Loucy (cell line): ENCODE measurements around the gene GEMIN5.
"Not testable (repeated sequence)": the region's sequence is repeated elsewhere in the genome, so short reads cannot be mapped to it uniquely, and the experiment has no call there.

ENCODE experiments used
- H2AFZ ChIP-seq: fragments of 200-600 bp; sonication (generic); 2 replicates; pipeline ENCODE4 v1.6.0; 2016; ENCODE audit warnings: antibody characterized with exemption, mild to moderate bottlenecking, low read length, moderate library complexity
- H3F3A ChIP-seq: fragments of 200-600 bp; 2 replicates; pipeline ENCODE4 v1.6.0; 2016; ENCODE audit warnings: antibody characterized with exemption, low read depth, mild to moderate bottlenecking
- H3K27me3 ChIP-seq: fragments of 200-600 bp; sonication (generic); 2 replicates; pipeline ENCODE4 v1.6.1; 2014; ENCODE audit warnings: low read length, mild to moderate bottlenecking; ENCODE audit not compliant: insufficient read depth, poor library complexity, severe bottlenecking
- H3K36me3 ChIP-seq: fragments of 200-600 bp; sonication (generic); 2 replicates; pipeline ENCODE4 v1.6.1; 2016; ENCODE audit warnings: low read length; ENCODE audit not compliant: insufficient read depth
- H3K4me1 ChIP-seq: fragments of 200-600 bp; sonication (generic); 2 replicates; pipeline ENCODE4 v1.5.1; 2014; ENCODE audit warnings: low read length, mild to moderate bottlenecking; ENCODE audit not compliant: insufficient read depth, poor library complexity, severe bottlenecking
- H3K4me2 ChIP-seq: fragments of 200-600 bp; sonication (generic); 2 replicates; pipeline ENCODE4 v1.6.0; 2014; ENCODE audit warnings: antibody characterized with exemption, low read length, low read depth, mild to moderate bottlenecking; ENCODE audit not compliant: poor library complexity, severe bottlenecking
- H3K4me3 ChIP-seq: fragments of 200-600 bp; sonication (generic); 2 replicates; pipeline ENCODE4 v1.5.1; 2014; ENCODE audit warnings: low read length, mild to moderate bottlenecking, mixed read lengths; ENCODE audit not compliant: poor library complexity, severe bottlenecking
- H3K79me2 ChIP-seq: fragments of 200-600 bp; sonication (generic); 2 replicates; pipeline ENCODE4 v1.6.1; 2014; ENCODE audit warnings: low read length; ENCODE audit not compliant: insufficient read depth
- H3K9ac ChIP-seq: fragments of 200-600 bp; sonication (generic); 2 replicates; pipeline ENCODE4 v1.6.0; 2014; ENCODE audit warnings: mild to moderate bottlenecking, low read depth, low read length, moderate library complexity; ENCODE audit not compliant: poor library complexity, severe bottlenecking
- H3K9me2 ChIP-seq: fragments of 200-600 bp; sonication (generic); replicated peaks from 2 replicates; pipeline ENCODE4 v1.6.1; 2016; ENCODE audit warnings: low read depth, low read length, mixed read lengths
- H3K9me3 ChIP-seq: fragments of 200-600 bp; sonication (generic); 2 replicates; pipeline ENCODE4 v1.6.1; 2014; ENCODE audit warnings: mild to moderate bottlenecking, antibody characterized with exemption, low read length, low read depth; ENCODE audit not compliant: insufficient read depth
- H4K20me1 ChIP-seq: fragments of 200-600 bp; sonication (generic); 2 replicates; pipeline ENCODE4 v1.6.0; 2014; ENCODE audit warnings: antibody characterized with exemption, low read length, mild to moderate bottlenecking; ENCODE audit not compliant: insufficient read depth, poor library complexity, severe bottlenecking
- EZH2phosphoT487 ChIP-seq: fragments of 200-600 bp; IDR thresholded peaks from 2 replicates; pipeline ENCODE4 v1.6.1; 2018; ENCODE audit warnings: antibody characterized with exemption, mild to moderate bottlenecking, moderate library complexity, borderline replicate concordance
- TF ChIP-seq, protein P1 (sequence below): fragments of 200-600 bp; sonication (generic); conservative IDR thresholded peaks from 2 replicates; pipeline ENCODE4 v1.5.1; 2014; ENCODE audit warnings: mild to moderate bottlenecking, antibody characterized with exemption, low read length

Gene GEMIN5

DNA sequence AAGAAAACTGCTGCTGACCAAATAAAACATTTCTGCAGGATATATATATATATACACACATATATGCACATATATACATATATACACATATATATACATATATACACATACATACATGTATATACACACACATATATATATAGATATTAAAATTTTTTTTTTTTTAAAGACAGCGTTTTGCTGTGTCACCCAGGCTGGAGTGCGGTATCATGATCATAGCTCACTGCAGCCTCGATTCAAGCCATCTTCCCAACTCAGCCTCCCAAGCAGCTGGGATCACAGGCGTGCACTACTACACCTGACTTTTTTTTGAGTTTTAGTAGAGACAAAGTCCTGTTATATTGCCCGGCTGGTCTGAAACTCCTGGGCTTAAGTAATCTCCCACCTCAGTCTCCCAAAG, 5.5 kb upstream of the GEMIN5 start:
- H3K79me2 ChIP-seq, result peaks cover 44% of the 10 kb centered on the region
- H3F3A ChIP-seq, result no peaks in the 10 kb centered on the region
- no peaks in the 10 kb centered on the region for H3K9me2 ChIP-seq
- H3K9me3 ChIP-seq, result no peaks in the 10 kb centered on the region
- no peak overlapping the region for H3K4me2 ChIP-seq
- H3K4me1 ChIP-seq, result peaks cover 6% of the 10 kb centered on the region
- no peaks in the 10 kb centered on the region for H3K27me3 ChIP-seq
- no peak overlapping the region for H2AFZ ChIP-seq
- no peak for TF ChIP-seq EZH2phosphoT487
- TF ChIP-seq, protein P1, sequence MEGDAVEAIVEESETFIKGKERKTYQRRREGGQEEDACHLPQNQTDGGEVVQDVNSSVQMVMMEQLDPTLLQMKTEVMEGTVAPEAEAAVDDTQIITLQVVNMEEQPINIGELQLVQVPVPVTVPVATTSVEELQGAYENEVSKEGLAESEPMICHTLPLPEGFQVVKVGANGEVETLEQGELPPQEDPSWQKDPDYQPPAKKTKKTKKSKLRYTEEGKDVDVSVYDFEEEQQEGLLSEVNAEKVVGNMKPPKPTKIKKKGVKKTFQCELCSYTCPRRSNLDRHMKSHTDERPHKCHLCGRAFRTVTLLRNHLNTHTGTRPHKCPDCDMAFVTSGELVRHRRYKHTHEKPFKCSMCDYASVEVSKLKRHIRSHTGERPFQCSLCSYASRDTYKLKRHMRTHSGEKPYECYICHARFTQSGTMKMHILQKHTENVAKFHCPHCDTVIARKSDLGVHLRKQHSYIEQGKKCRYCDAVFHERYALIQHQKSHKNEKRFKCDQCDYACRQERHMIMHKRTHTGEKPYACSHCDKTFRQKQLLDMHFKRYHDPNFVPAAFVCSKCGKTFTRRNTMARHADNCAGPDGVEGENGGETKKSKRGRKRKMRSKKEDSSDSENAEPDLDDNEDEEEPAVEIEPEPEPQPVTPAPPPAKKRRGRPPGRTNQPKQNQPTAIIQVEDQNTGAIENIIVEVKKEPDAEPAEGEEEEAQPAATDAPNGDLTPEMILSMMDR, result no peak
- H4K20me1 ChIP-seq, result peaks cover 10% of the 10 kb centered on the region
- H3K36me3 ChIP-seq, result no peaks in the 10 kb centered on the region
- H3K9ac ChIP-seq, result no peak overlapping the region
- H3K4me3 ChIP-seq, result no peak overlapping the region

DNA sequence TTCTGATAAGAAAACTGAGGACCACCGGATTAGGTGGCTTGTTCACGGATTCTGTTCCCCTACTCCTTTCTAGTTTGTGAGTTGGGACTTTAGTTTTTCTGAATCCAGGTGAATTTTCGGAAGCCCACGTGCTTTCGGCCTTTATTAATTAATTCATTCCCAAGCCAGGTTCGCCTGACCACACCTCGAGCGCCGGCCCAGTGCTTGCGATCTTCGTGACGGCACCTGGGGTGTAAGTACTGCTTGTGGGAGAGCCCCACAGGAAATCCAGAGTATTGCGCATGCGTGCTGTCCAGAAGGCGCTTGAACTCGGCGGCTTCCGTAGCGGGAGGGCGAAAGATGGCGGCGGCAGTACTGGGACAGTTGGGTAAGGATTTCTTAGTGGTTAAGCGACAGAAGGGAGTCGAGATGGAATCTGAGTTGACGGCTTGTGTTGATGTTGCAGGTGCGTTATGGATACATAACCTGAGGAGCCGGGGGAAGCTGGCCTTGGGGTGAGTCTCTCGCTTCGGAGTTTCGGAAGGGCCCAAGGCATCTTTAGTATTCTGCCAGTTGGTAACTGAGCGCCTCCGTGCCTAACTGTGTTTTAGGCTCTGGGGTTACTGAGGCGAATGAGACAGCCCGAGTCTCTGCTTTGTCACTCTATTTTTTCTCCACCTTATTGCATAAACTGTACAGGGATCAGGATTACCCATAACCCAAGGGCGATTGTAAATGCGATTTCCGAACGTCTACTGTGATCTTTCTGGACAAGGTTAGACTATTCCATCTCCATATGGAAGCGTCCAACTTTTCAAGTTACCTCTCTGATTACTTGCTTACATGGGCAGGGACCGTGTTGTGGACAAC, 3.0 kb upstream of the GEMIN5 start, which contains the start of gene MRPL22:
Gene MRPL22 (plus strand): TSS at position 302 of the 849 bp plus-strand sequence. CDS start 38 bp downstream, at position 340.
- H3F3A ChIP-seq, result no peaks in the 10 kb centered on the region
- peak within 1 kb of the TSS; percentile 96 for H3K4me3 ChIP-seq
- H2AFZ ChIP-seq, result peak within 1 kb of the TSS; percentile 89
- H3K9me2 ChIP-seq, result no peaks in the 10 kb centered on the region
- H3K4me1 ChIP-seq, result peaks cover 6% of the 10 kb centered on the region
- H3K27me3 ChIP-seq, result no peaks in the 10 kb centered on the region
- TF ChIP-seq, protein P1, result no peak
- TF ChIP-seq EZH2phosphoT487, result no peak
- H3K79me2 ChIP-seq, result peaks cover 42% of the 10 kb centered on the region
- H4K20me1 ChIP-seq, result peaks cover 10% of the 10 kb centered on the region
- H3K36me3 ChIP-seq, result no peaks in the 10 kb centered on the region
- peak within 1 kb of the TSS; percentile 87 for H3K4me2 ChIP-seq
- H3K9ac ChIP-seq, result peak within 1 kb of the TSS; percentile 92
- no peaks in the 10 kb centered on the region for H3K9me3 ChIP-seq

DNA sequence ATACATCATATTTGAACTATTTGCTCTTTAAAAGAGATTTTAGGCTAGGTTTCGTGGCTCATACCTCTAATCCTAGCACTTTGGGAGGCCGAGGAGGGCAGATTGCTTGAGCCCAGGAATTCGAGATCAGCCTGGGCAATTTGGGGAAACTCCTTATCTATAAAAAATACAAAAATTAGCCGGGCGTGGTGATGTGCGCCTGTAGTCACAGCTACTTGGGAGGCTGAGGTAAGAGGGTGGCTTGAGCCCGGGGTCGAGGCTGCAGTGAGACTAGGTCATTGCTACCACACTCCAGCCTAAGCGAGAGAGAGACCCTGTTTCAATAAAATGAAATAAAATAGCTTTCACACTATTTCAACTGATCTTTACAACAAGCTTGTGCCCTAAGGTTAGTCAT, 2.4 kb upstream of the GEMIN5 start:
- Histone ChIP-seq H3K4me3 (peak overlapping the region; percentile 96), H3K27me3 (no peaks in the 10 kb centered on the region), H3K9me2 (no peaks in the 10 kb centered on the region), H3K9me3 (no peaks in the 10 kb centered on the region), H3K4me2 (peak overlapping the region; percentile 87), H3K36me3 (no peaks in the 10 kb centered on the region), H3K4me1 (peaks cover 6% of the 10 kb centered on the region), H3F3A (no peaks in the 10 kb centered on the region), H4K20me1 (peaks cover 4% of the 10 kb centered on the region), H2AFZ (peak overlapping the region; percentile 89), H3K9ac (peak overlapping the region; percentile 92), H3K79me2 (peaks cover 44% of the 10 kb centered on the region)
- TF ChIP-seq EZH2phosphoT487, result no peak
- TF ChIP-seq, protein P1, result no peak

DNA sequence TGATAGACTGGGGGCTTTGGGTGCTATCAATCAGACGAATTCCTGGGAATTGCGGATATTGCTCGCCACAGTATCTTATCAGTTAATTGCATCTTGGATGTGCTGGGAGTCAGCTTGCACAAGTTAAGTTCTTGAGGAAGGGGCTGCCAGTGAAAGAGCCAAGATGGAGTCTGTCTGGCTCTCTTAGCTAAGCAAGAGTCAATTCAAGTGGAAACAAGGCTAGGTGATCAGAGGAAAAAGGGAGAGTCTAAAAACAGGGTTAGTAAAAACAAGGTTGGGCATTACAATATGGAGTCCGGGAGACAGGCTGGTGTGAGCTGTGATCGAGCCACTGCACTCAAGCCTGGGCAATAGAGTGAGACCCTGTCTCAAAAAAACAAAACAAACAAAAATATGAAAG, 1.4 kb upstream of the GEMIN5 start:
- not testable (repeated sequence) for H2AFZ ChIP-seq

More for the DNA sequence above, 1.4 kb upstream of the GEMIN5 start:
- H3K4me3 ChIP-seq, H3K9me2 ChIP-seq, H3K4me1 ChIP-seq, H4K20me1 ChIP-seq, H3K27me3 ChIP-seq, H3K36me3 ChIP-seq, H3K9me3 ChIP-seq, H3K9ac ChIP-seq, H3F3A ChIP-seq, H3K4me2 ChIP-seq: not testable (repeated sequence)
- peaks cover 41% of the 10 kb centered on the region for H3K79me2 ChIP-seq
